HCT116 (cell line): Measurements from ENCODE around the gene INSR. TPM values are rescaled to one million over a fixed set of nuclear protein-coding genes. Genes with fewer than 3 reads are reported as not detected.
A peak's percentile ranks its signal among the peaks of the same experiment; 100 is the strongest.

Experiments used
- ATAC-seq: fragments of 200-7000 bp; cut with Tn5 transposase; 2 replicates; pipeline ENCODE4 v1.9.1; 2020; ENCODE audit warnings: mild to moderate bottlenecking, moderate library complexity
- BruUV-seq: library from RNA; stranded (reverse); fragments of 400-500 nt; replicated peaks from 2 replicates; lab custom pipeline; 2021; lab: Mats Ljungman, UMichigan
- CTCF ChIA-PET: fragments of 300-600 bp; sonication (Branson Sonifier 250); formaldehyde crosslinking; loops from one replicate; lab custom pipeline; 2021; ENCODE audit warnings: antibody characterized with exemption; lab: Charles Lee
- POLR2A ChIA-PET: fragments of 300-600, 350-600 bp; sonication (Branson Sonifier 250); formaldehyde crosslinking; loops from one replicate; lab custom pipeline; 2021; ENCODE audit warnings: antibody characterized with exemption; lab: Charles Lee
- RAD21 ChIA-PET, 2 experiments: fragments of 300-600 bp; sonication (Branson Sonifier 250); formaldehyde crosslinking; loops; one replicate each; lab custom pipeline; 2023; ENCODE audit warnings: low total read pairs in 2 of 2; ENCODE audit not compliant: uncharacterized antibody in 2 of 2, unreplicated experiment in 2 of 2, low non-redundant PET in 1 of 2; lab: Charles Lee
- DNase-seq: peaks from one replicate; pipeline ENCODE4 v3.0.0-alpha.2; 2010; ENCODE audit warnings: low read depth, low spot score
- H2AFZ ChIP-seq: fragments of 200-600 bp; shearing (Covaris generic), sonication (generic); 2 replicates; pipeline ENCODE4 v1.6.1; 2017; ENCODE audit warnings: low read depth, mixed run types, mixed read lengths, antibody characterized with exemption, low read length; ENCODE audit not compliant: poor library complexity, severe bottlenecking
- H3K27ac ChIP-seq: 2 replicates; pipeline ENCODE4 v1.5.1; 2012; ENCODE audit warnings: low read depth, low read length
- H3K27me3 ChIP-seq: fragments of 200-600 bp; sonication (generic); 2 replicates; pipeline ENCODE4 v1.6.1; 2016; ENCODE audit warnings: mixed run types, low read length, mixed read lengths; ENCODE audit not compliant: insufficient read depth
- H3K36me3 ChIP-seq, 2 experiments: fragments of 200-500 bp in 1 of 2; fragments of 200-600 bp in 1 of 2; sonication (Bioruptor generic) in 1 of 2; sonication (generic) in 1 of 2; 2 replicates each; pipeline versions ENCODE4 v1.5.1 to v1.6.1; 2014 to 2016; ENCODE audit warnings: low read length in 2 of 2, inconsistent platforms in 1 of 2, mixed read lengths in 1 of 2, mixed run types in 1 of 2; ENCODE audit not compliant: insufficient read depth in 2 of 2, control insufficient read depth in 1 of 2
- H3K4me1 ChIP-seq, 2 experiments: fragments of 200-600 bp in 1 of 2; sonication (generic) in 1 of 2; 2 replicates each; pipeline versions ENCODE4 v1.5.1 to v1.6.1; 2012 to 2017; ENCODE audit warnings: low read length in 2 of 2, inconsistent platforms in 1 of 2, mild to moderate bottlenecking in 1 of 2, mixed read lengths in 1 of 2, mixed run types in 1 of 2, moderate library complexity in 1 of 2; ENCODE audit not compliant: insufficient read depth in 2 of 2, control insufficient read depth in 1 of 2
- H3K4me2 ChIP-seq: fragments of 200-600 bp; sonication (generic); 2 replicates; pipeline ENCODE4 v1.6.1; 2017; ENCODE audit warnings: mixed run types, low read length, mixed read lengths
- H3K4me3 ChIP-seq, 2 experiments: fragments of 200-600 bp in 1 of 2; sonication (generic) in 1 of 2; replicated peaks in 1 of 2; 2 replicates each; pipeline ENCODE4 v1.5.1; 2011 to 2016; ENCODE audit warnings: low read length in 2 of 2, control low read depth in 1 of 2, low read depth in 1 of 2, mild to moderate bottlenecking in 1 of 2, mixed read lengths in 1 of 2, mixed run types in 1 of 2
- H3K79me2 ChIP-seq: fragments of 200-600 bp; sonication (generic); 2 replicates; pipeline ENCODE4 v1.6.1; 2017; ENCODE audit warnings: mild to moderate bottlenecking, mixed run types, low read length, moderate library complexity, mixed read lengths; ENCODE audit not compliant: insufficient read depth
- H3K9ac ChIP-seq: fragments of 200-600 bp; sonication (generic); 2 replicates; pipeline ENCODE4 v1.6.1; 2016; ENCODE audit warnings: low read length, mixed read lengths
- H3K9me2 ChIP-seq: fragments of 200-600 bp; sonication (generic), shearing (Covaris generic); 2 replicates; pipeline ENCODE4 v1.6.1; 2017; ENCODE audit warnings: mixed run types, mild to moderate bottlenecking, moderate library complexity; ENCODE audit not compliant: insufficient read depth
- H3K9me3 ChIP-seq, 2 experiments: fragments of 200-500 bp in 1 of 2; fragments of 200-600 bp in 1 of 2; sonication (Bioruptor generic) in 1 of 2; sonication (generic) in 1 of 2; 2 replicates each; pipeline ENCODE4 v1.6.1; 2014 to 2017; ENCODE audit warnings: low read length in 2 of 2, mixed read lengths in 2 of 2, inconsistent platforms in 1 of 2, low read depth in 1 of 2, mild to moderate bottlenecking in 1 of 2, mixed run types in 1 of 2, moderate library complexity in 1 of 2; ENCODE audit not compliant: control insufficient read depth in 1 of 2, insufficient read depth in 1 of 2
- H4K20me1 ChIP-seq: fragments of 200-600 bp; sonication (generic), shearing (Covaris generic); 2 replicates; pipeline ENCODE4 v1.6.1; 2017; ENCODE audit warnings: mixed run types, mild to moderate bottlenecking, moderate library complexity; ENCODE audit not compliant: insufficient read depth
- CBX3 ChIP-seq: IDR thresholded peaks from 2 replicates; pipeline ENCODE4 v1.6.1; 2012; ENCODE audit warnings: low read depth
- CTCF ChIP-seq, 3 experiments: fragments of 200-600 bp in 1 of 3; sonication (generic) in 1 of 3; IDR thresholded peaks in 2 of 3; conservative IDR thresholded peaks in 1 of 3; 2 replicates each; pipeline ENCODE4 v1.5.1; 2012 to 2017; ENCODE audit warnings: low read depth in 2 of 3, low read length in 2 of 3, antibody characterized with exemption in 1 of 3, borderline replicate concordance in 1 of 3, control low read depth in 1 of 3, mild to moderate bottlenecking in 1 of 3, mixed read lengths in 1 of 3, mixed run types in 1 of 3, moderate library complexity in 1 of 3; ENCODE audit not compliant: insufficient read depth in 1 of 3
- EGR1 ChIP-seq: IDR thresholded peaks from 2 replicates; pipeline ENCODE4 v1.6.1; 2012; ENCODE audit warnings: low read depth
- FOSL1 ChIP-seq: IDR thresholded peaks from 2 replicates; pipeline ENCODE4 v1.6.1; 2012; ENCODE audit warnings: low read depth
- MAX ChIP-seq: IDR thresholded peaks from 2 replicates; pipeline ENCODE4 v1.6.1; 2012
- POLR2AphosphoS5 ChIP-seq: IDR thresholded peaks from 2 replicates; pipeline ENCODE4 v1.6.1; 2011; ENCODE audit warnings: mild to moderate bottlenecking, low read depth, low read length, moderate library complexity
- RAD21 ChIP-seq: IDR thresholded peaks from 2 replicates; pipeline ENCODE4 v1.6.1; 2012; ENCODE audit warnings: low read depth, mild to moderate bottlenecking
- SP1 ChIP-seq: IDR thresholded peaks from 2 replicates; pipeline ENCODE4 v1.6.1; 2012; ENCODE audit warnings: low read depth
- TCF7L2 ChIP-seq: IDR thresholded peaks from 2 replicates; pipeline ENCODE4 v1.7.0; 2011; ENCODE audit warnings: borderline replicate concordance, inconsistent platforms; ENCODE audit not compliant: insufficient read depth, insufficient read length; ENCODE audit errors: extremely low read depth
- ZNF274 ChIP-seq: fragments of 200-500 bp; sonication (Bioruptor generic); IDR thresholded peaks from 2 replicates; pipeline ENCODE4 v1.6.1; 2014; ENCODE audit warnings: mild to moderate bottlenecking, low read depth, low read length, inconsistent platforms
- intact Hi-C: fragments of 100-400 bp; cut with micrococcal nuclease; formaldehyde crosslinking; loops from 2 replicates; pipeline ENCODE4 v1.10.0; 2022
- total RNA-seq: library from RNA; stranded (reverse); gene quantifications from one replicate; pipeline ENCODE4 v1.2.1, GENCODE V29; 2021; ENCODE audit not compliant: unreplicated experiment

Gene INSR
- total RNA-seq, 1 experiment from 2014 or later, result 25.4 TPM

- Histone ChIP-seq H3K4me1 (peaks cover 2 to 20% of the 10 kb centered on the region in 2 experiments; a peak in 3 of 4 replicates), H4K20me1 (no peaks in the 10 kb centered on the region), H3K9ac (peak overlapping the region; percentile 24), H3K9me2 (no peaks in the 10 kb centered on the region), H3K4me3 (peak overlapping the region in 1 of 2 experiments; percentile 20; a peak in 2 of 4 replicates), H3K36me3 (no peaks in the 10 kb centered on the region), H3K27me3 (no peaks in the 10 kb centered on the region), H2AFZ (peak overlapping the region; percentile 99), H3K79me2 (no peaks in the 10 kb centered on the region), H3K4me2 (peak overlapping the region; percentile 74), H3K27ac (no peak overlapping the region), H3K9me3 (no peaks in the 10 kb centered on the region)
- peak; percentile 67 for DNase-seq
- ChIA-PET POLR2A (no interaction called here), CTCF (interaction anchor here (1.0 to 2.1 kb wide), 7 partner anchors 11 to 336 kb away, joined by 3 to 18 read pairs (median 4); no protein-coding TSS in a partner anchor), RAD21 (interaction anchor here (0.6 to 2.0 kb wide), 5 partner anchors 13 to 579 kb away, joined by 3 to 5 read pairs (median 4); partner anchors contain the start of genes SNAPC2 (in 1 of the 2) and ZNF557 (in 1 of the 2))
- ATAC-seq, result peak; percentile 75
- intact Hi-C loops, result loop anchor here (1.0 to 10.0 kb wide), 3 partner anchors 192 to 396 kb away; no protein-coding TSS in a partner anchor
- TF ChIP-seq CBX3, result no peak
- TF ChIP-seq ZNF274, result no peak
- TF ChIP-seq MAX, result no peak
- TF ChIP-seq CTCF (IDR thresholded peaks at IDR 0.05 in 2 of 3, conservative IDR thresholded peaks at IDR 0.05 in 1 of 3; ENCODE audit: borderline replicate concordance in 1 of 3, insufficient read depth in 1 of 3, low read depth in 2 of 3, low read length in 2 of 3), result peak; percentile 89 to 95 (median 94)
- no peak for TF ChIP-seq SP1
- TF ChIP-seq POLR2AphosphoS5, result no peak
- no peak for TF ChIP-seq EGR1
- TF ChIP-seq RAD21, result peak; percentile 98
- no peak for TF ChIP-seq TCF7L2
- no peak for TF ChIP-seq FOSL1
- no TSS peak for BruUV-seq
Observed at GRCh38 chr19:7340959-7341837, 47.0 kb upstream of the INSR start.
